ENCODE results near the gene PRKCE.

DNA sequence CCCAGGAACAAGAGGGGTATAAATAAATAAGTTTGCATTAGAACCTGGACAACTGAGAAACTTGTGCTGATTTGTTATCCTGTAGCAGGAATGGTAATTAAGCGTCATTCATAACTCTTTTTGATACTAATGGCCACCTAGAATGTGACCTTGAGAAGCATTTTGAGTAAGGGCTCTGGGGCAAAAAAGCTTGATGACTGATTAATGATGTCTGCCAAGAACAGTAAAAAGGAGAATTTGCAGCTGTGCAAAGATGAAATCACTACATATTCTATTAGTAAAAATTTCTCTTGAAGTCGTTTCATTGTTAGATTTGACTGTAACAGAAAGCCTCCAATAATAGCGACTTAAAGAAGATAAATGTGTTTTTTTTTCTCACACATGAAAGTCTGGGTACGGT is 157.7 kb downstream of the PRKCE start:
- no peak for TF ChIP-seq EZH2 (IDR thresholded peaks at IDR 0.05)
- TF ChIP-seq POLR2AphosphoS5 (IDR thresholded peaks at IDR 0.05; ENCODE audit: borderline replicate concordance, low read depth, low read length), result no peak
